GM15510 (cell line): ENCODE measurements around the gene LRRFIP1.

Experiments
- POLR2A ChIP-seq: IDR thresholded peaks from 3 replicates; pipeline ENCODE4 v1.6.1; 2011; ENCODE audit warnings: borderline replicate concordance; ENCODE audit not compliant: insufficient read length; ENCODE audit errors: extremely low read depth

LRRFIP1 gene

DNA sequence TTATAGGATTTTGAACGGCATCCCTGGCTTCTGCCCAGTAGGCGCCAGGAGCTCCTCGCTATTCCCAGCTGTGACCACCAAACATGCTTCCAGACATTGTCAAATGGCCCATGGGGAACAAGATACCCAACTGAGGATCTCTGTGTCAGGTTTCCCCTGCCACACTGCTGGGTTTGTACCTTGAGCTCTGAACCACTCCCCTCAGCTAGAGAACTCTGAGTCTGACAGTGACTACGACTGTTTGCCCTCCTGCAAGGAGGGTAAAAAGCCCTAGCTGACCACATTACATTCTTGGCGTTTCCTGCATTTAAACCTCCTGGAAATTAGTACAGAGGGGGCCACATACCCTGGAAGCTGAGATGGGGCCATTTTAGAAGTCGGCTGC lies 12.4 kb downstream of the LRRFIP1 start:
- no peak for TF ChIP-seq POLR2A

DNA sequence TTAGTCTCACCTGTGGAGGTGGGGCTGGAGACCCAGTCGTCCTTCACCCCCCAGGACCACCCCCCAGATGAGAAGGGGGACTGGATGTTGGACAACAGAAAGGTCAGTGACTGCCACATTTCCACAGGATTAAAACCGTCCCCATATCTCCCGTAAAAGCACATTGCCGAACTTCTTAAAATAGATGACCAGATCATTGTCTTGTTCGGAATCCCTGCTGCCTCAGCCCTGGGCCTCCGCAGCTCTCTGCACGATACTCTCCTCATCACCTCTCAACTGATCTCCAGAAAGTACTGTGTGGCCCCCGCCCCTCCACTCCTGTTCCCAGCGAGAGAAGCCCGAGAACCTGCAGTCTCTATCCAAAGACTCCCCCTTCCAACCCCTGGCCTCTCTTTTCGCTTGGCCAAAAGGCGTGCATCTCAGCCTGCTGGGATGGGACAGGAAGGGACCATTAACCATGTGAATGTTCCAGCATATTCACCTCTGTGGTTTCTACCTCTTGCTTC lies 13.2 kb downstream of the LRRFIP1 start:
- TF ChIP-seq POLR2A = no peak

DNA sequence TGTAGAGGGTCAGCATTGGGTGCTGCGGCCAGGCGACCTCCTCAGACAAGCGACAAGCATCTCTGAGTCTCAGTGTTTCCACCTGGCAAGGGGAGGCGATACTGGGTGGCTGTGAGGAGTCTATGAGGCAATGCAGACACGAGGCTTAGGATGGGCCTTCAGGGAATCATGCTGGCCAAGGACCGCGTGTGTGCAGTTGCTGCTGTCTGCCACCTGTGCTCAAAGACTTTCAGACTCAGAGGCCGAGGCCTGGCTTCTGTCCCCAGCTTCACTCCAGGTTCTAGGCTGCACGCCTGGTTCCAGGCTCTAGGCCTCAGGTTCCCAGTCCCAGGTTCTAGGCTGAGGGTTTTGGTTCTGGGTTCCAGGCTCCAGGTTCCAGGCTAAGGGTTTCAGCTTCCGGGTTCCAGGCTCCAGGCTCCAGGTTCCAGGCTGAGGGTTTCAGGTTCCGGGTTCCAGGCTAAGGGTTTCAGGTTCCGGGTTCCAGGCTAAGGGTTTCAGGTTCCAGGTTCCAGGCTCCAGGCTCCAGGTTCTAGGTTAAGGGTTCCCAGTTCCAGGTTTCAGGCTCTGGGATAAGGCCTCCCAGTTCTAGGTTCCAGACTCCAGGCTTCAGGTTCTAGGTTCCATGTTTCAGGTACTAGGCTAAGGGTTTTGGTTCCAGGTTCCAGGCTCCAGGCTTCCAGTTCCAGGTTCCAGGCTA lies 14.8 kb downstream of the LRRFIP1 start:
- TF ChIP-seq POLR2A = no peak

DNA sequence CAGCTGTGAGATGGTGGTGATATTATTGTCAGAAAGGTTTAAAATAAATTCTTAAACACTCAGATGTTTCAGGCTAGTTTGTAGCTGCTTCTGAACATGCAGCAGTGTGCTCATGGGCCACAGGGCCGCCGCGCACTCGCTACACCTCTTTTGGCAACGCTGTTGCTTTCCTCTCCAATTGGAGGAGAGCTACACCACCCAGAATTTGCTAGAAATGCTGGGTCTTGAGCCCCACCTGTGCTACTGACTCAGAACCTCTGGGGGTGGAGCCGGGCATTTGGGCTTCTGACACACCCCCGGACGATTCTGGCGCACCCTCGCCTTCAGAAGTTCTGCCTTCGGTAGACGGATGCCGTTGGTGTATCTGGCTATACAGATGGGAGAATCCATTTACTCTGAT lies 15.7 kb downstream of the LRRFIP1 start:
- no peak for TF ChIP-seq POLR2A

DNA sequence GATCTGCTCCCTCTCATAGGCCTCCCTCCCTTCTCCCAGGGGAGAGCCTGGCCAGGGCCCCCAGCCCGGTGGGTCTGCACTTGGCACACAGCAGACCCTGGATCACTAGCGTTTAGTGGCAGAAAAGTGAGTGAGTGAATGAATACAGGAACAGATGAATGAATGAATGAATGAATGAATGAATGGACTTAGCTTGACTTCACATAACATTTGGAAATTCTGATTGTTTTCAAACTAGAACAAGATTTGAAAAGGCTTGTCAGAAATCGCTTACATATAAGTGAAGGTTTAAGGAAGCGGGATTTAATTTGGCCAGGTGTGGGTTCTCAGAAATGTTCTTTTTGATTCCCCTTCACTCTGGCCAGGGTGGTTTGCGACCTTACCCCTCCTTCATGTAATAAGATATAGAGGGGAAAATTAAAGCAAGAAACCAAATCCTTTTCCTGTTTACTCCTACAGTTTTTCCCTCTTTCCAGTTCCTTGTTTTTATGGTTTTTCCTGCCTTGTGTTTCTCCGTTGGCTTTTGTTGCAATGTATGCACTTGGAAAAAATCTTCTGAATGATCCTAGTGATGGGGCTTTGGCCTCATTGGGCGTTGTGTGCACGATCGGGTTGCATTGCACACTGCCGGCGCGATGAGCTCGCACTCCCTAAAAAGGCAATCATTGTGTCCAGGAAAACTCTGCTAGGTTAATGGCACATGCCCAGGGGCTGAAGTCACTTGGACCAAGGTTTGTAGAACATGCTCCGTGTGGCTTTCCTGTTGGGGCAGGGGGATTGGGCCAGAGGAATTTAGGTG lies 16.4 kb downstream of the LRRFIP1 start:
- no peak for TF ChIP-seq POLR2A

DNA sequence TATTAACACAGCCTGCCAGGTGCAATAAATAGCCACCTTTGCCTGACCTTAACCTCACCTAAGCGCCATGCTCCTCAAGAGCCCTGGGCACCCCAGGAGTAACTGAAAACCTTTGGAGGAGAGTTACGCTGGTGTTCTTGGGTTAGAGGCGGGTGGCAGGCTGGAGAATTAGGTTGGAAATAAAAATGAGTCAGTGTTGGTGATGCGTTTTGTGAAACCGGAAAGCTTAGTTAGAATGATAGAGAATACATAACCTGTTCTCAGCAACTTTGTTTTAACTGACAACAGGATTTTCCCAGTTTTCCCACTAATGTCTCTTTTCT lies 17.0 kb downstream of the LRRFIP1 start:
- TF ChIP-seq POLR2A = no peak

DNA sequence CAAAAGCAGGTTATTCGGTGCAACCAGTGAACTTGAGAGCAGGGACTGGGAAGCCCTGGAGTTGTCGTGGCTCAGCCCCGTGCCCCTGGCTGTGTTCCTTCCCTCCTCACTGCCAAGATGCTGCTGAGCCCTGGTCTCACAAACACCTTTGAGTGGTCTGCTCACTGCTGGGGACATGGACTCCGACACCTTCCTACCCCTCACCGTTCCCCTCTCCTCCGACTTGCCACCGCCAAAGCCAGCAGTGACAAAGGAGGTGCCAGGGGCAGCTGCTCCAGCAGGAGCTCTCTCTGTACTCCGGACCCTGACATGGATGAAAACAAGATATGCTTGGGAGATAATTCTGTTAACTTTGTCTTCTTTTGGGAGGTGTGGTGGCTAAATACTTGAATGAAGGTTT lies 17.9 kb downstream of the LRRFIP1 start:
- TF ChIP-seq POLR2A = no peak

DNA sequence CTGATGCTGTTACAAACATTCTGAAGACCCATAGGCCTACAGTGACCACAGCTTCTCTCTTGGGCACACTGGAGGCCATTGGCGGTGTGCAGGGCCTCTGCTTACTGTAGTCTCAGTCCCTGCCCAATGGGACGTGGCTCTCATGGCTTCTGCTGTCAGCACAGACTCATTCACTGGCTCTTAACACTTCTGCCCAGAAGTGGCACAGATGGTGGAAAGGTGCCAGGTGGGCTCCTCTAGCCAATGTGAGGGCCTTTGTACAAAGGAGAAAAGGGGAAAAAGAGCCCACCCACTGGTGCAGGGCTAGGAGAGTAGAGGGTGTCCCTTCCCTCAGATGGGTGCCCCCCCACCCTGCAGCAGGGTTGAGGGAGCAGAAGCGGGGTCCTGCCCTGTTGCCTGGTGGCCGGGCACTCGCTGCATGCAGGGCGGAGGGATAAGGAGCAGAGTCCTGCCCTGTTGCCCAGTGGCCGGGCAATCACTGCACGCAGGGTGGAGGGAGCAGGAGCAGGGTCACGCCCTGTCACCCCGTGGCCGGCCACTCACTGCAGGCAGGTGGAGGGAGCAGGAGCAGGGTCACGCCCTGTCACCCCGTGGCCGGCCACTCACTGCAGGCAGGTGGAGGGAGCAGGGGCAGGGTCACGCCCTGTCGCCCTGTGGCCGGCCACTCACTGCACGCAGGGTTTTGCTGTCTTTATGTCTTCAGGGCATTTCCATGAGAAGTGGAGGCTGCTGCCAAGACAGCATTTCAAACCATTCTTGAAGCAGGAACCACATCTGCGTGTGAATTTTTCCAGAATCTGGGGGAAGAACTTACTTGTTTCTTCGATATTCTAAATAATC lies 20.0 kb downstream of the LRRFIP1 start:
- no peak for TF ChIP-seq POLR2A

DNA sequence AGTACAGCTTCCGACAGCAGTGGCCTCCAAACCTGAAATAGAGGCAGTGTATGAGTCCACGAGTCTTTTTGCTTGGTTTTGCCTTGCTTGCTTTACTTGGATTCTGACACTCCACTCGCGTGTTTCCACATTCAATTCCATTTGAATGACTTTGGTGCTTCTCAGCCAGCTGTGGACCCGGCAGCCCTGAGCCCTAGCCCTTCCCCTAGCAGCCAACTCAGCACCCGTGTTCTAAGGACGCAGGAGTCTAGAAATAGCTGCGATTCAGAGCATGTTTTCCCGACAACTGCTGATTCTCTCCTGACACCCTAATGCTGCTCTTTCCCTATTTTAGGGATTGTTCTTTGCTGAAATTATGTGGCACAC lies 20.6 kb downstream of the LRRFIP1 start:
- no peak for TF ChIP-seq POLR2A

DNA sequence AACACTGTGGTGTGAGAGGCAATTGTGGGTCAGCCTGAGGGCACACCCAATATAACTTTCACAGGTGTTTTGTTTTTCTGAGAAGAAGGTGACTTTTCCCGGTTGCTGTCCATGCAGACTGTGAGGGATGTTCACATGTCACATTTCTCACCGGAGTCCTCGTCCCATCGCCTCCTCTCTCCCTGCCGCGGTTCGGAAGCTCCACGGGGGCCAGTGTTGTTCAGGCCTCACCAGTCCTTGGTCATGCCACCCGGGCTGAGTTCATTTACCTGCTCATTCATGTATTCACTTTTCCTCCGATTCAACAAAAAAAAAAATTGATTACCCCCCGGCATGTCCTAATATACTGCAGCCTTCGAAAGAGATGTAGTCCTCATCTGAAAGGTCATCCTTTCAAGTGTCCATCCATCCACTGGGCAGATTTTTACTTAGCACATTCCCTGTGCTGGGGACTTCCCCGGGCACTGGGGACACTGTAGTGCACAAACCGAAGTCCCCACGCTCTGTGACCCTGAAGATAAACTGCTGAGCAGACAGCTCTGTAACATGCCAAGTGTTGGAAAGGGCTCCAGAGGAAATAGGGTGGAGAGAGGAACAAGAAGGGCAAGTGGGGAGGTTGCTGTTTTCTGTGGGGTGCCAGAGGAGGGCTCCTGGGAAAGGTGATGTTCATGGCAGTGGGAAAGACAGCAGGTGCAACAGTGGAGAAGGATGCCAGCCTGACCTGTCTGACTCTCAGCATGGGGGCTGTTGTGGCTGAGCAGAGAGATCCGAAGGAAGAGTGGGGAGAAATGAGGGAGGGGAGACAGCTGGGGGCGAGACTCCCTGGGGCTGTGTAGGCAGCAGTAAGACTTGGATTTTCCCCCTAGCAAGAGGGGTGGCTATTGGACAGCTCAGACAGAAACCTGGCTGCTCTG lies 22.4 kb downstream of the LRRFIP1 start:
- no peak for TF ChIP-seq POLR2A

DNA sequence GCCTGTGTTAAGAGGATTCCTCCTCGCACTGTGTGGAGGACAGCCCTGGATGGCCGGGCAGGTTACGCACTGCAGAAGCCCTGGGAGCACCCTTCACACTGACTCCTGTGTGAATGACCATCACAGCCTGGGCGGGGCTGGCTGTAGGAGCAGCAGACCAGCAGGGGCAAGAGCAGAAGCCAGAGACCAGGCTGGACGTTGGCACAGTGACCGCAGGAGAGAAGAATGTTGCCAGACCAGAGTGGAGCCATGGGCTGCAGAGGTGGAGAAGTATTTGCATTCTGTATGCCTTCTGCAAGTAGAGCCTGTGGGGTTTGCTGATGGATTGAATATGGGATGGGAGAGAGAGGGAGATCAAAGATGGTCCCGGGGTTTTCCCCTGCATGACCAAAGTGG lies 23.1 kb downstream of the LRRFIP1 start:
- no peak for TF ChIP-seq POLR2A

DNA sequence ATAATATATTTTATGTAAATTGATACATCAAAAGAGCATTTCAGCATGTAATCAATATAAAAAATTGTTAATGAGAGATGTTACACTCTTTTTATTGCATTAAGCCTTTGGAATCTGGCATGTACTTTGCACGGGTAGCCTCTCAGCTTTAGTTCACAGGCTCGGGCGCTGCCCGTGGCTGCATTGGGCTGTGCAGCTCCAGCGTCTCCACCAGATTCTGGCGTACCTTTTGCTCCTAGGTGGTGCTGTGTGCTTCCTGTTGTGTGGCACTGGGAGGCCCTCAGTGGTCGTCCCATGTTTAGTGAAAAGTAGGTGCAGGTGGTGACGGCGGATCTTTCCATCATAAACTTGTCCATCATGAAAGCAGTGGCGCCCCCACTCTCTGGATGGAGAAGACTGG lies 24.4 kb downstream of the LRRFIP1 start:
- TF ChIP-seq POLR2A = no peak

DNA sequence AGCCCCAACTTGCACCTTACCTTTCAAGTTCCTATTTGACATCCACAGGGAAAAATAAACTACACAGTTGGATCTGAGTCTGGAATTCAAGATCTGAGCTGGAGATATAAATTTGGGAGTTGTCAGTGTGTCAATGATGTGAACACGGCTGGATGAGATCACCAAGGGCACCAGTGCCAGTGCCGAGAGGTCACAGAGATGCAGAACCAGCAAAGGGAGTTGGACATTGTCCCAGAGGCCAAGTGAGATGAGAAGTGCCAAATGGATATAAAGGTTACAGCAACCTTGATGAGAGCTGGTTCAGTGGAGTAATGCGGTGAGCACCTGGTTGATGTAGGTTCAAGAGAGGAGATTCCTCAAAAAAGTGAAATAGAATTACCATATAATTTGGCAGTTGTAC lies 24.8 kb downstream of the LRRFIP1 start:
- no peak for TF ChIP-seq POLR2A

DNA sequence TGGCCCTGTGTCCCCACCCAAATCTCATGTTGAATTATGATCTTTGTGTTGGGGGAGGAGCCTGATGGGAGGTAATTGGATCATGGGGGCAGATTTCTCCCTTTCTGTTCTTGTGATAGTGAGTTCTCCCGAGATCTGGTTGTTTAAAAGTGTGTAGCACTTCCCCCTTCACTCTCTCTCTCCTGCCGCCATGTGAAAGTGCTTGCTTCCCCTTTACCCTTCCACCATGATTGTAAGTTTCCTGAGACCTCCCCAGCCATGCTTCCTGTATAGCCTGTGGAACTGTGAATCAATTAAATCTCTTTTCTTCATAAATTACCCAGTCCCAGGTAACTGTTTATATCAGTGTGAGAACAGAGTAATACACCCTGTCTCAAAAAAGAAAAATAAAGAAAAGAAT lies 25.5 kb downstream of the LRRFIP1 start:
- TF ChIP-seq POLR2A = no peak
